8988T (cell line): ENCODE data around the gene ZNFX1.
"Not testable (repeated sequence)": the region's sequence is repeated elsewhere in the genome, so short reads cannot be mapped to it uniquely, and the experiment has no call there.

Source experiments
- DNase-seq: peaks from one replicate; pipeline ENCODE4 v3.0.0; 2011

Gene ZNFX1

GRCh38 chr20:49199729-49200293 is 78.0 kb downstream of the ZNFX1 start:
- DNase-seq = no peak

- DNase-seq = not testable (repeated sequence)
Measured at GRCh38 chr20:49192944-49193518, 84.8 kb downstream of the ZNFX1 start.
